CD4-positive, alpha-beta T cell (primary cell): ENCODE data around the gene KCNQ1. TPM values are rescaled to one million over a fixed set of nuclear protein-coding genes. Genes with fewer than 3 reads are reported as not detected.

Experiments
- ATAC-seq: fragments of 200-7000 bp; cut with Tn5 transposase; one replicate; pipeline ENCODE4 v1.10.0; 2022; ENCODE audit warnings: mild to moderate bottlenecking; ENCODE audit not compliant: poor library complexity
- CTCF ChIA-PET: fragments of 350-600 bp; sonication (Branson Sonifier 250); formaldehyde crosslinking; loops from one replicate; lab custom pipeline; 2021; ENCODE audit warnings: antibody characterized with exemption, inconsistent platforms; lab: Charles Lee
- POLR2A ChIA-PET: fragments of 350-600 bp; sonication (Branson Sonifier 250); formaldehyde crosslinking; loops from one replicate; lab custom pipeline; 2021; ENCODE audit warnings: antibody characterized with exemption, inconsistent platforms; lab: Charles Lee
- DNase-seq, 14 experiments: peaks; one replicate each; pipeline ENCODE4 v3.0.0-alpha.2; 2013 to 2020; ENCODE audit warnings: mixed read lengths in 2 of 14
- H3K27ac ChIP-seq, 2 donors: one replicate each; pipeline versions ENCODE4 v1.5.1 to v1.7.0; 2013; ENCODE audit warnings: low read length in 2 of 2, low read depth in 1 of 2, mild to moderate bottlenecking in 1 of 2
- H3K27me3 ChIP-seq, 2 experiments: 1 replicate in 1 of 2; 2 replicates in 1 of 2; pipeline versions ENCODE4 v1.6.1 to v1.7.0; 2013; ENCODE audit warnings: low read length in 2 of 2, control low read depth in 1 of 2, mild to moderate bottlenecking in 1 of 2, moderate library complexity in 1 of 2; ENCODE audit not compliant: insufficient read depth in 2 of 2, control insufficient read depth in 1 of 2
- H3K36me3 ChIP-seq: one replicate; pipeline ENCODE4 v1.6.1; 2013; ENCODE audit warnings: low read length, control low read depth; ENCODE audit not compliant: insufficient read depth
- H3K4me1 ChIP-seq: one replicate; pipeline ENCODE4 v1.6.1; 2013; ENCODE audit warnings: low read length, control low read depth; ENCODE audit not compliant: insufficient read depth
- H3K4me3 ChIP-seq: one replicate; pipeline ENCODE4 v1.5.1; 2013; ENCODE audit warnings: mild to moderate bottlenecking, low read length, moderate library complexity
- H3K9me3 ChIP-seq, 2 experiments: 1 replicate in 1 of 2; 2 replicates in 1 of 2; pipeline versions ENCODE4 v1.6.1 to v1.7.0; 2013; ENCODE audit warnings: low read length in 2 of 2, mild to moderate bottlenecking in 2 of 2, control low read depth in 1 of 2, moderate library complexity in 1 of 2; ENCODE audit not compliant: control insufficient read depth in 1 of 2, insufficient read depth in 1 of 2
- H3K27ac Mint-ChIP-seq: one replicate; pipeline ENCODE4 v1.8.0; 2020; ENCODE audit warnings: mixed read lengths
- H3K27me3 Mint-ChIP-seq: one replicate; pipeline ENCODE4 v1.8.0; 2021; ENCODE audit warnings: mixed read lengths
- H3K36me3 Mint-ChIP-seq: one replicate; pipeline ENCODE4 v1.8.0; 2021; ENCODE audit warnings: low read depth, mixed read lengths
- H3K4me1 Mint-ChIP-seq: one replicate; pipeline ENCODE4 v1.8.0; 2021; ENCODE audit warnings: low read depth, mixed read lengths
- H3K4me3 Mint-ChIP-seq: one replicate; pipeline ENCODE4 v1.8.0; 2020; ENCODE audit warnings: mild to moderate bottlenecking, mixed read lengths
- H3K9me3 Mint-ChIP-seq: one replicate; pipeline ENCODE4 v1.8.0; 2020; ENCODE audit warnings: mixed read lengths
- CTCF ChIP-seq: fragments of 200-600 bp; IDR thresholded peaks from one replicate; pipeline ENCODE4 v1.8.0; 2022; ENCODE audit warnings: antibody characterized with exemption, mild to moderate bottlenecking
- intact Hi-C, 2 experiments: fragments of 100-400 bp; cut with DNase I in 1 of 2; cut with micrococcal nuclease in 1 of 2; formaldehyde crosslinking; loops; one replicate each; pipeline versions ENCODE4 v1.15.1 to v1.9.0; 2023 to 2025; cut with DNase I, micrococcal nuclease
- total RNA-seq, 174 experiments: library from RNA in 2 of 174; stranded (reverse) in 2 of 174; gene quantifications; one replicate each; pipeline ENCODE4 v1.2.3 and lab custom pipeline; 2021 to 2026

Gene KCNQ1
- total RNA-seq, 2 experiments from 2014 or later = 31.3 to 33.1 TPM

DNA sequence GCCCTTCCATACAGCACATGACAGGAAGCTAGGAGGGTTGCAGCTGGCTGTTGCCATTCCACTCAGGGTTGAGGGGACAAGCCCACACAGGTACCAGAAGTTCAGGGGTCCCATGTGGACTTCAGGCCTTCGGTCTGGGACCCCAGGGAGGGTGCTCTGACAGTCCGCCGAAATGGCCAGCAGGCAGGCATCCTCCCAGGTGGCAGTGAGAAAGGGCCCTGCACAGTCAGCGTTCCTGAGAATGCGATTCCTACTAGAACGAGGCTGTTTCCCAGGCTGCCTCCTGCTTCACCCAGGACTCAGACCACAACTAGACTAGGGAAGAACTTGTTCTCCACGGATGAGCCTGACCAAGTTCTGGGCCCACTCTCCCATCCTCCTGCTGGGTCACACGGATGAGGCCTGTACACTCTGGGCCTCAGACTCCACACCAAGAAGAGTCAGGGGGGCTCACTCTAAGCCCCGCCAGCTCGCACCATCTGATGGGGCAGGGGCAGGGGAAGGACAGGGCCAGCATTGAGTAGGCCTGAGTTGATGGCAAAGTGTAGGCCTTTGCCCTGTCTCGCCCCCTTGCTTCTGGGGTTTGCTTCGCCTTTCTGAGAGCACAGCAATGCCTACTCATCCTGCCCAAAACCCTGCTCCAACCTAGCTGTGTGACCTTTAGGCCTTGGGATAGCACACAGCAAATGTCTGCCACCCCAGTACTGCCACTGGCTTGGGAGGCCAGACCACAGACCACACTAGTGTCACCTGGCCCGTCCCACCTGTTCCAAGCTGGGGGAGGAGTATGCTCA lies 241.0 kb downstream of the KCNQ1 start:
- Histone ChIP-seq H3K27me3 (no peaks in the 10 kb centered on the region), H3K36me3 (no peaks in the 10 kb centered on the region), H3K4me3 (no peak overlapping the region), H3K9me3 (no peaks in the 10 kb centered on the region), H3K4me1 (no peaks in the 10 kb centered on the region), H3K27ac (no peak overlapping the region)
- peak in 1 of 14 experiments; percentile 20 for DNase-seq
- Mint-ChIP-seq H3K4me3 (no peak overlapping the region), H3K27me3 (no peaks in the 10 kb centered on the region), H3K27ac (no peak overlapping the region), H3K36me3 (peaks cover 6% of the 10 kb centered on the region), H3K9me3 (no peaks in the 10 kb centered on the region), H3K4me1 (no peaks in the 10 kb centered on the region)
- ChIA-PET CTCF (no interaction called here), POLR2A (no interaction called here)
- intact Hi-C loops = no loop called here
- TF ChIP-seq CTCF = no peak
- no peak for ATAC-seq

- Histone ChIP-seq H3K27ac (no peak overlapping the region), H3K4me3 (no peak overlapping the region), H3K4me1 (no peaks in the 10 kb centered on the region), H3K27me3 (no peaks in the 10 kb centered on the region), H3K36me3 (no peaks in the 10 kb centered on the region), H3K9me3 (no peaks in the 10 kb centered on the region)
- H3K4me1 Mint-ChIP-seq = no peaks in the 10 kb centered on the region
- peak in 1 of 14 experiments; percentile 16 for DNase-seq
- no peaks in the 10 kb centered on the region for H3K27me3 Mint-ChIP-seq
- H3K27ac Mint-ChIP-seq = no peak overlapping the region
- ATAC-seq = no peak
- no peak overlapping the region for H3K4me3 Mint-ChIP-seq
- no peak for TF ChIP-seq CTCF
- intact Hi-C loops = no loop called here
- H3K9me3 Mint-ChIP-seq = no peaks in the 10 kb centered on the region
- peaks cover 6% of the 10 kb centered on the region for H3K36me3 Mint-ChIP-seq
- ChIA-PET POLR2A (no interaction called here), CTCF (no interaction called here)
These were observed 241.8 kb downstream of the KCNQ1 start for GRCh38 chr11:2686360-2687222.

DNA sequence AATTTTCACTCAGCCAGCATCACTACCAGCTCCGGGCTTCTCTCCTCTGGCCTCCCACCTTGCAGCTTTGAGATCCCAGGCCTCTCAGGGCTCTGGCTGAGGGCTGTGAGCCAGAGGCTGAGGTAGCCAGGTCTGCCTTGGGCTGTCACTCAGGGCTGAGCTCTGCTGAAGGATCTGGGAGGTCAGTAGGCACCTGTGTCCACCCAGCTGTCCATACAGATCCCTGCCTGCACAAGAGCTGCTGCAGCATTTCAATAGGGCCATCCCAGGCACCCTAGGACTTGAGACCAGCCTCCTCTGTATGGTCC lies 242.4 kb downstream of the KCNQ1 start:
- DNase-seq = peak in 1 of 14 experiments; percentile 19
- H3K36me3 ChIP-seq = no peaks in the 10 kb centered on the region
- Mint-ChIP-seq H3K4me3 (no peak overlapping the region), H3K36me3 (peaks cover 6% of the 10 kb centered on the region), H3K27me3 (no peaks in the 10 kb centered on the region), H3K4me1 (no peaks in the 10 kb centered on the region), H3K9me3 (no peaks in the 10 kb centered on the region), H3K27ac (no peak overlapping the region)
- intact Hi-C loops = no loop called here
- no peaks in the 10 kb centered on the region for H3K4me1 ChIP-seq
- no peaks in the 10 kb centered on the region for H3K9me3 ChIP-seq
- no peak for TF ChIP-seq CTCF
- H3K27ac ChIP-seq = no peak overlapping the region
- ChIA-PET CTCF (no interaction called here), POLR2A (no interaction called here)
- H3K4me3 ChIP-seq = no peak overlapping the region
- ATAC-seq = no peak
- no peaks in the 10 kb centered on the region for H3K27me3 ChIP-seq
